Measurements from ENCODE around the gene TMEM140.

TMEM140 gene

DNA sequence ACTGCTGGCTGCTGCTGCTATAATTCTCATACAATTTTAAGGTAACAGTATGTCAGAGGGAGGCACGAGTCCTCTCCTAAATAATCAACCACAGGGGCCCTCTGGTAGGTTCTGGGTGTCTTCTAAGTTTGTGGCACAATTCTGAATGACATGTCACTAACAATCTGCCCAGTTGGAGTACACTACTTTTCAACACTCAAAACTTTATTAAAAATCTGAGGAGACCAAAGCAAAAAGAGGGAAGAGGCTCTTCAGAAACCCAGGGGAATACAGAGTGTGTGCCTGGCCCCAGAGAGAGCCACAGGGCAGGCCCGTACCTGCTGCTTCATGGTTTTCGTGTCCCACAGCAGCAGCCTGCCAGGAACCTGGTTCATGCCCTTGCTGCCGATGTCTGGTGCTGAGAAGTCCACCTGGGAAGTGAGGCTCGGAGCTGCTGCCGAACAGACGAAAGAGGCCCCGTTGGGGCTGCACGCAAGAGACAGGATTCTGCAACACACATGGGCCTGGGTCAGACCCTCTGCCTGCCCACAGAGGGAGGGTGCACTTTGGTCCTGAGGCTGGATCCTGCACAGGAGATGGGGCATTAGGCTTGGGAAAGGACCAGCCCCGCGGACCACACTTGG is 45.2 kb downstream of the TMEM140 start:
- Histone ChIP-seq H3K4me3 (ENCODE audit: low read depth in 1 of 2, low read length in 2 of 2) (no peak overlapping the region), H3K9me3 (ENCODE audit: control insufficient read depth in 1 of 2, low read length in 2 of 2) (no peaks in the 10 kb centered on the region), H3K9ac (ENCODE audit: low read depth in 1 of 2, low read length in 2 of 2) (no peak overlapping the region), H3K27me3 (ENCODE audit: control insufficient read depth in 1 of 2, insufficient read depth in 2 of 2, low read length in 2 of 2) (no peaks in the 10 kb centered on the region), H3K27ac (ENCODE audit: low read depth, low read length) (no peak overlapping the region), H3K36me3 (ENCODE audit: control insufficient read depth in 1 of 2, insufficient read depth in 2 of 2, low read length in 2 of 2) (peaks cover 5 to 56% of the 10 kb centered on the region in 2 donors), H3K4me1 (ENCODE audit: control insufficient read depth in 1 of 2, insufficient read depth in 2 of 2, low read length in 2 of 2) (no peaks in the 10 kb centered on the region)

- no peak overlapping the region for H3K27ac ChIP-seq (ENCODE audit: low read depth, low read length)
- no peak overlapping the region for H3K4me3 ChIP-seq (ENCODE audit: low read depth in 1 of 2, low read length in 2 of 2)
- H3K9me3 ChIP-seq (ENCODE audit: control insufficient read depth in 1 of 2, low read length in 2 of 2): no peaks in the 10 kb centered on the region
- peaks cover 0 to 56% of the 10 kb centered on the region in 2 donors for H3K36me3 ChIP-seq (ENCODE audit: control insufficient read depth in 1 of 2, insufficient read depth in 2 of 2, low read length in 2 of 2)
- H3K4me1 ChIP-seq (ENCODE audit: control insufficient read depth in 1 of 2, insufficient read depth in 2 of 2, low read length in 2 of 2): no peaks in the 10 kb centered on the region
- no peaks in the 10 kb centered on the region for H3K27me3 ChIP-seq (ENCODE audit: control insufficient read depth in 1 of 2, insufficient read depth in 2 of 2, low read length in 2 of 2)
- H3K9ac ChIP-seq (ENCODE audit: low read depth in 1 of 2, low read length in 2 of 2): no peak overlapping the region
Observed at GRCh38 chr7:135193615-135194081, 45.8 kb downstream of the TMEM140 start.

DNA sequence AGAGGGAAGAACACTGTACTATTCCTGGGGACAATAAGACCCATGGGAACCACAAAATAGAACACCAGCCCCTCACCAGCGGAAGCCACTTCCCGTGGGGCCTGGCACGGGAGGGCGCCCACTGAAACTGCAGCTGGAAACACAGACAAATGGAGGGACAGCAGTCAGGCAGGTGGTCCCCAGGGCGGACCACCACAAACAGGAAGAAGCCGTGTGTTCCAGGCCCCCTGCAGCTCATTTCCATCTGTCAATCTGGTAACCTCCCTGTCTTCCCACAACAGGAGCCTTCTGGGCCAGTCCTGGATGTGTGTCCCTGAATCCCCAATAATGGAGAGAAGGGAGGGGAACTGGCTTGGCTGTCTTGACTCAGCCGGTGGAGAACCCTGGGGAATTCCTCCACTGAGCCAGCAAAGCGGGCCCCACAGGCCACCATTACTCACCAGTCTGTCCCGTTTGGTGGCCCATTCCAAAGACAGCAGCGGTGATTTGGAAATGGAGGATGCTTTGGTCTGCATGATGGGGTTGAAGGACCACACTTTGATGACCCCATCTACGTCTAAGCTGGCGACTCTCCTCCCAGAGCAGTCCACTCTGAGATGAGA is 46.7 kb downstream of the TMEM140 start:
- Histone ChIP-seq H3K36me3 (ENCODE audit: control insufficient read depth in 1 of 2, insufficient read depth in 2 of 2, low read length in 2 of 2) (peaks cover 0 to 51% of the 10 kb centered on the region in 2 donors), H3K4me1 (ENCODE audit: control insufficient read depth in 1 of 2, insufficient read depth in 2 of 2, low read length in 2 of 2) (no peaks in the 10 kb centered on the region), H3K9ac (ENCODE audit: low read depth in 1 of 2, low read length in 2 of 2) (no peak overlapping the region), H3K27me3 (ENCODE audit: control insufficient read depth in 1 of 2, insufficient read depth in 2 of 2, low read length in 2 of 2) (no peaks in the 10 kb centered on the region), H3K27ac (ENCODE audit: low read depth, low read length) (no peak overlapping the region), H3K9me3 (ENCODE audit: control insufficient read depth in 1 of 2, low read length in 2 of 2) (no peaks in the 10 kb centered on the region), H3K4me3 (ENCODE audit: low read depth in 1 of 2, low read length in 2 of 2) (no peak overlapping the region)

DNA sequence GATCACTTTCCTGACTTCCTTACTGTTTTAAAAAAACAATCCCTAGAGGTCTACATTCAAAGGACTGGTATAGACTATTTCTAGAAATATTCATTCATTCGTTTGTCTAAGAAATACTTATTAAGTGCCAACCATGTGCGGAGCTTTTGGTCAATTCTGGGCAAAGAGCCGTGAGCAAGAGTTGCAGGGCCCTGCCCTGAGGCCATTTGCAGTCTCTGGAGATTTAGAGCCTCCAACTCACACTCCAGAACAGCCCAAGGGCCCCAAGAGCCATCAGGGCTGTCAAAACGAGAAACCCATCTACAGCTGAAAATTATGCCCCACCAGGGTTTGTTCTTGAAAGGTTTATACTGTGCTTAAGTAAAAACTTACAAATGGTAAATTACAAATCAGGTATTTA is 47.3 kb downstream of the TMEM140 start:
- no peak overlapping the region for H3K9ac ChIP-seq (ENCODE audit: low read depth in 1 of 2, low read length in 2 of 2)
- peaks cover 0 to 57% of the 10 kb centered on the region in 2 donors for H3K36me3 ChIP-seq (ENCODE audit: control insufficient read depth in 1 of 2, insufficient read depth in 2 of 2, low read length in 2 of 2)
- no peak overlapping the region for H3K4me3 ChIP-seq (ENCODE audit: low read depth in 1 of 2, low read length in 2 of 2)
- H3K27ac ChIP-seq (ENCODE audit: low read depth, low read length): no peak overlapping the region
- no peaks in the 10 kb centered on the region for H3K4me1 ChIP-seq (ENCODE audit: control insufficient read depth in 1 of 2, insufficient read depth in 2 of 2, low read length in 2 of 2)
- H3K27me3 ChIP-seq (ENCODE audit: control insufficient read depth in 1 of 2, insufficient read depth in 2 of 2, low read length in 2 of 2): no peaks in the 10 kb centered on the region
- H3K9me3 ChIP-seq (ENCODE audit: control insufficient read depth in 1 of 2, low read length in 2 of 2): no peaks in the 10 kb centered on the region

DNA sequence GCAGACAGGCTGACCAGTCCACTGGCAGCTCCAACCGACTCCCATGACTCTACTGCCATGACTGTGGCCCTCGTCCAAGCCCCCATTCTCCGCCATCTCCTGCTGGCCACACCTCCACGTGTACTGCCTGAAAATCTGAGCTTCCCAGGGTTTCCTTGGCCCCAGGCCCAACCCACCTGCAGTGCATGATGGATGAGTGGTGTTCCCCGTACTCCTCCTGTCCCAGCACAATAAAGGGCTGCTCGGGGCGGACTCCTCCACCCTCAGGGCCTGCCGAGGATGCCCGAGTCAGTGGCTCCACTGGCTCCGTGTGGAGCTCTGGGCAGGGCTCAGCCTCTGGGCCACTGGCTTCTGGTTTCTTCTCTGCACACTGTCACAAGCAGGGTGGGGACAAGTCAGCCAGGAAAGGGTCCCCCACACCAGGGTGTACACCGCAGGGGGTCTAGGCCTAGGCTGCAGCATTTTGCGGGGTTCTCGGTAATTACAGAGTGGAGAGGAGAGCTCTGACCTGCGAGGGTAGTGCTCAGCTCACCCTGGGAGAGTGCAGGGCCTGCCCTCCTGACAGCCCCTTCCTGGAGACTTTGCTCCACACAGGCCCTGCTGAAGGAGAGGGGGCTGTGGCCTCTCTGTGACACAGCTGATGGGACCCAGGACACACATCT is 48.2 kb downstream of the TMEM140 start:
- H3K4me3 ChIP-seq (ENCODE audit: low read depth in 1 of 2, low read length in 2 of 2): no peak overlapping the region
- no peaks in the 10 kb centered on the region for H3K9me3 ChIP-seq (ENCODE audit: control insufficient read depth in 1 of 2, low read length in 2 of 2)
- no peak overlapping the region for H3K27ac ChIP-seq (ENCODE audit: low read depth, low read length)
- H3K9ac ChIP-seq (ENCODE audit: low read depth in 1 of 2, low read length in 2 of 2): no peak overlapping the region
- H3K36me3 ChIP-seq (ENCODE audit: control insufficient read depth in 1 of 2, insufficient read depth in 2 of 2, low read length in 2 of 2): peaks cover 0 to 66% of the 10 kb centered on the region in 2 donors
- no peaks in the 10 kb centered on the region for H3K4me1 ChIP-seq (ENCODE audit: control insufficient read depth in 1 of 2, insufficient read depth in 2 of 2, low read length in 2 of 2)
- no peaks in the 10 kb centered on the region for H3K27me3 ChIP-seq (ENCODE audit: control insufficient read depth in 1 of 2, insufficient read depth in 2 of 2, low read length in 2 of 2)

GRCh38 chr7:135197343-135197742 is 49.5 kb downstream of the TMEM140 start:
- Histone ChIP-seq H3K9me3 (ENCODE audit: control insufficient read depth in 1 of 2, low read length in 2 of 2) (no peaks in the 10 kb centered on the region), H3K4me3 (ENCODE audit: low read depth in 1 of 2, low read length in 2 of 2) (no peak overlapping the region), H3K27ac (ENCODE audit: low read depth, low read length) (no peak overlapping the region), H3K9ac (ENCODE audit: low read depth in 1 of 2, low read length in 2 of 2) (no peak overlapping the region), H3K4me1 (ENCODE audit: control insufficient read depth in 1 of 2, insufficient read depth in 2 of 2, low read length in 2 of 2) (no peaks in the 10 kb centered on the region), H3K27me3 (ENCODE audit: control insufficient read depth in 1 of 2, insufficient read depth in 2 of 2, low read length in 2 of 2) (no peaks in the 10 kb centered on the region), H3K36me3 (ENCODE audit: control insufficient read depth in 1 of 2, insufficient read depth in 2 of 2, low read length in 2 of 2) (peaks cover 0 to 64% of the 10 kb centered on the region in 2 donors)

- Histone ChIP-seq H3K4me1 (ENCODE audit: control insufficient read depth in 1 of 2, insufficient read depth in 2 of 2, low read length in 2 of 2) (no peaks in the 10 kb centered on the region), H3K4me3 (ENCODE audit: low read depth in 1 of 2, low read length in 2 of 2) (no peak overlapping the region), H3K27ac (ENCODE audit: low read depth, low read length) (no peak overlapping the region), H3K9me3 (ENCODE audit: control insufficient read depth in 1 of 2, low read length in 2 of 2) (no peaks in the 10 kb centered on the region), H3K9ac (ENCODE audit: low read depth in 1 of 2, low read length in 2 of 2) (no peak overlapping the region), H3K27me3 (ENCODE audit: control insufficient read depth in 1 of 2, insufficient read depth in 2 of 2, low read length in 2 of 2) (no peaks in the 10 kb centered on the region), H3K36me3 (ENCODE audit: control insufficient read depth in 1 of 2, insufficient read depth in 2 of 2, low read length in 2 of 2) (peaks cover 0 to 65% of the 10 kb centered on the region in 2 donors)
Observed at GRCh38 chr7:135197906-135198655, 50.2 kb downstream of the TMEM140 start.

DNA sequence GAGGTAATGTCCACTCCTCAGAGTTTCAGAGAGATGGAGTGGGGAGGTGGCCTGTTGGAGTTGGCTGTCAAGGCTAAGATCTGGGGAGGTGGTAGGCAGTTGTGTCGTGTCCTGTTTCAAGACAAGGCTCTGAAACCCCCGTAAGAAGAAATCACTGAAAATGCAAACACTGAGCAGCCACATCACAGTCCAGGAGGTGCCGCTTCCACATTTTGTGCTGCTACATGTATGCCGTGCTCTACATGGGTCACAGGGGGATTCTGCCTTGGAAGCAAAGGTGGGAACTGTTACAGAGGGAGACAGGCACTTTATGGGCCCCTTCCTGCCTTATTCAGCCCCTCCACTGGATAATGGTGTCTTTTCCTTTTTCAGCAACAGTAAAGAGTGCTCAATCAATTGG is 51.6 kb downstream of the TMEM140 start:
- Histone ChIP-seq H3K9me3 (ENCODE audit: control insufficient read depth in 1 of 2, low read length in 2 of 2) (no peaks in the 10 kb centered on the region), H3K27me3 (ENCODE audit: control insufficient read depth in 1 of 2, insufficient read depth in 2 of 2, low read length in 2 of 2) (no peaks in the 10 kb centered on the region), H3K36me3 (ENCODE audit: control insufficient read depth in 1 of 2, insufficient read depth in 2 of 2, low read length in 2 of 2) (peaks cover 0 to 73% of the 10 kb centered on the region in 2 donors), H3K9ac (ENCODE audit: low read depth in 1 of 2, low read length in 2 of 2) (no peak overlapping the region), H3K27ac (ENCODE audit: low read depth, low read length) (no peak overlapping the region), H3K4me3 (ENCODE audit: low read depth in 1 of 2, low read length in 2 of 2) (no peak overlapping the region), H3K4me1 (ENCODE audit: control insufficient read depth in 1 of 2, insufficient read depth in 2 of 2, low read length in 2 of 2) (no peaks in the 10 kb centered on the region)

GRCh38 chr7:135200821-135201331 is 53.0 kb downstream of the TMEM140 start:
- Histone ChIP-seq H3K9me3 (ENCODE audit: control insufficient read depth in 1 of 2, low read length in 2 of 2) (no peaks in the 10 kb centered on the region), H3K9ac (ENCODE audit: low read depth in 1 of 2, low read length in 2 of 2) (no peak overlapping the region), H3K27me3 (ENCODE audit: control insufficient read depth in 1 of 2, insufficient read depth in 2 of 2, low read length in 2 of 2) (no peaks in the 10 kb centered on the region), H3K4me3 (ENCODE audit: low read depth in 1 of 2, low read length in 2 of 2) (no peak overlapping the region), H3K4me1 (ENCODE audit: control insufficient read depth in 1 of 2, insufficient read depth in 2 of 2, low read length in 2 of 2) (no peaks in the 10 kb centered on the region), H3K36me3 (ENCODE audit: control insufficient read depth in 1 of 2, insufficient read depth in 2 of 2, low read length in 2 of 2) (peaks cover 0 to 69% of the 10 kb centered on the region in 2 donors), H3K27ac (ENCODE audit: low read depth, low read length) (no peak overlapping the region)

- no peaks in the 10 kb centered on the region for H3K4me1 ChIP-seq (ENCODE audit: control insufficient read depth in 1 of 2, insufficient read depth in 2 of 2, low read length in 2 of 2)
- H3K27ac ChIP-seq (ENCODE audit: low read depth, low read length): no peak overlapping the region
- H3K4me3 ChIP-seq (ENCODE audit: low read depth in 1 of 2, low read length in 2 of 2): no peak overlapping the region
- no peaks in the 10 kb centered on the region for H3K9me3 ChIP-seq (ENCODE audit: control insufficient read depth in 1 of 2, low read length in 2 of 2)
- no peak overlapping the region for H3K9ac ChIP-seq (ENCODE audit: low read depth in 1 of 2, low read length in 2 of 2)
- H3K36me3 ChIP-seq (ENCODE audit: control insufficient read depth in 1 of 2, insufficient read depth in 2 of 2, low read length in 2 of 2): peaks cover 0 to 66% of the 10 kb centered on the region in 2 donors
- H3K27me3 ChIP-seq (ENCODE audit: control insufficient read depth in 1 of 2, insufficient read depth in 2 of 2, low read length in 2 of 2): no peaks in the 10 kb centered on the region
Observed at GRCh38 chr7:135201350-135201749, 53.5 kb downstream of the TMEM140 start.

All from duodenal mucosa (tissue), 2 donors.